H1 (cell line): Measurements from ENCODE around the gene FGF12. TPM values are rescaled to one million over a fixed set of nuclear protein-coding genes. Genes with fewer than 3 reads are reported as not detected.

Source experiments
- CTCF ChIA-PET: fragments of 300-600 bp; sonication (Branson Sonifier 250); formaldehyde crosslinking; loops from one replicate; lab custom pipeline; 2021; ENCODE audit not compliant: partially characterized antibody; lab: Charles Lee
- POLR2A ChIA-PET: fragments of 300-600 bp; sonication (Branson Sonifier 250); formaldehyde crosslinking; loops from one replicate; lab custom pipeline; 2021; ENCODE audit warnings: inconsistent platforms; ENCODE audit not compliant: partially characterized antibody; lab: Charles Lee
- DNase-seq, 2 experiments: peaks; one replicate each; pipeline versions ENCODE4 v3.0.0 to v3.0.0-alpha.2; 2010 to 2022; ENCODE audit warnings: low spot score in 2 of 2, low read depth in 1 of 2, mixed read lengths in 1 of 2
- FAIRE-seq: peaks from 2 replicates; lab custom pipeline; 2011; peaks lifted over from hg19 to GRCh38; lab: Jason Lieb, UNC
- H2AFZ ChIP-seq: 2 replicates; pipeline ENCODE4 v1.8.1; 2012; ENCODE audit warnings: low read length, inconsistent platforms
- H2AK5ac ChIP-seq: 2 replicates; pipeline ENCODE4 v1.6.1; 2013; ENCODE audit warnings: low read depth, low read length
- H2BK120ac ChIP-seq: replicated peaks from 2 replicates; pipeline ENCODE3; 2013; ENCODE audit warnings: low read depth, low read length, inconsistent platforms
- H2BK12ac ChIP-seq: 2 replicates; pipeline ENCODE4 v1.6.1; 2013; ENCODE audit warnings: low read depth, low read length
- H2BK15ac ChIP-seq: 2 replicates; pipeline ENCODE4 v1.6.1; 2013; ENCODE audit warnings: low read length
- H2BK20ac ChIP-seq: 2 replicates; pipeline ENCODE4 v1.6.1; 2013; ENCODE audit warnings: low read length
- H2BK5ac ChIP-seq: 2 replicates; pipeline ENCODE4 v1.6.1; 2013; ENCODE audit warnings: low read depth, low read length
- H3K14ac ChIP-seq: 2 replicates; pipeline ENCODE4 v1.6.1; 2013; ENCODE audit warnings: inconsistent platforms; ENCODE audit not compliant: insufficient read length
- H3K18ac ChIP-seq: 2 replicates; pipeline ENCODE4 v1.6.1; 2013; ENCODE audit warnings: low read length; ENCODE audit errors: extremely low read depth
- H3K23ac ChIP-seq: 2 replicates; pipeline ENCODE4 v1.6.1; 2013; ENCODE audit warnings: inconsistent platforms; ENCODE audit not compliant: insufficient read length
- H3K23me2 ChIP-seq: 2 replicates; pipeline ENCODE4 v1.6.1; 2013; ENCODE audit warnings: low read depth, low read length
- H3K27ac ChIP-seq: 2 replicates; pipeline ENCODE4 v1.6.1; 2011; ENCODE audit warnings: low read depth, low read length, inconsistent platforms
- H3K27me3 ChIP-seq, 4 experiments: replicated peaks in 1 of 4; 1 replicate in 1 of 4; 2 replicates in 3 of 4; pipeline versions ENCODE4 v1.6.1 to v1.8.1; 2011 to 2013; ENCODE audit warnings: low read length in 3 of 4, mild to moderate bottlenecking in 3 of 4, inconsistent platforms in 2 of 4, mixed read lengths in 2 of 4, moderate library complexity in 1 of 4; ENCODE audit not compliant: control insufficient read depth in 3 of 4, insufficient read depth in 3 of 4; ENCODE audit errors: extremely low read depth in 1 of 4
- H3K36me3 ChIP-seq, 4 experiments: 2 replicates each; pipeline versions ENCODE4 v1.6.1 to v1.8.1; 2011 to 2013; ENCODE audit warnings: mild to moderate bottlenecking in 4 of 4, low read length in 3 of 4, moderate library complexity in 2 of 4, control low read depth in 1 of 4, inconsistent platforms in 1 of 4; ENCODE audit not compliant: insufficient read depth in 4 of 4, control insufficient read depth in 2 of 4
- H3K4ac ChIP-seq: replicated peaks from 2 replicates; pipeline ENCODE3; 2013; ENCODE audit warnings: low read length, low read depth, mixed read lengths, inconsistent platforms; ENCODE audit not compliant: insufficient read length
- H3K4me1 ChIP-seq, 4 experiments: replicated peaks in 1 of 4; 1 replicate in 1 of 4; 2 replicates in 3 of 4; pipeline versions ENCODE4 v1.6.1 to v1.8.1; 2011 to 2013; ENCODE audit warnings: low read length in 3 of 4, inconsistent platforms in 2 of 4, mixed read lengths in 1 of 4; ENCODE audit not compliant: insufficient read depth in 4 of 4, control insufficient read depth in 3 of 4
- H3K4me2 ChIP-seq, 2 experiments: 2 replicates each; pipeline versions ENCODE4 v1.6.1 to v1.8.1; 2011 to 2013; ENCODE audit warnings: low read depth in 2 of 2, low read length in 2 of 2, control low read depth in 1 of 2, inconsistent platforms in 1 of 2, mild to moderate bottlenecking in 1 of 2; ENCODE audit not compliant: insufficient read depth in 1 of 2
- H3K4me3 ChIP-seq, 4 experiments: fragments of 200-600, 300-600 bp in 1 of 4; sonication (generic), shearing (Covaris generic), sonication (Bioruptor Twin) in 1 of 4; 2 replicates each; pipeline versions ENCODE4 v1.5.1 to v1.8.1; 2011 to 2016; ENCODE audit warnings: low read length in 4 of 4, low read depth in 3 of 4, control low read depth in 2 of 4, inconsistent platforms in 2 of 4, mild to moderate bottlenecking in 2 of 4, mixed read lengths in 1 of 4, moderate library complexity in 1 of 4; ENCODE audit not compliant: insufficient read depth in 2 of 4; ENCODE audit errors: extremely low read depth in 1 of 4
- H3K56ac ChIP-seq: replicated peaks from 2 replicates; pipeline ENCODE3; 2013; ENCODE audit warnings: low read depth, mild to moderate bottlenecking, mixed read lengths, low read length, inconsistent platforms; ENCODE audit not compliant: insufficient read length
- H3K79me1 ChIP-seq: 2 replicates; pipeline ENCODE4 v1.6.1; 2013; ENCODE audit warnings: low read depth, low read length, control low read depth
- H3K79me2 ChIP-seq, 2 experiments: 2 replicates each; pipeline versions ENCODE4 v1.6.1 to v1.8.1; 2012 to 2013; ENCODE audit warnings: low read length in 2 of 2, mild to moderate bottlenecking in 2 of 2, inconsistent platforms in 1 of 2; ENCODE audit not compliant: insufficient read depth in 2 of 2, control insufficient read depth in 1 of 2
- H3K9ac ChIP-seq, 4 experiments: replicated peaks in 1 of 4; 1 replicate in 1 of 4; 2 replicates in 3 of 4; pipeline versions ENCODE4 v1.6.1 to v1.8.1; 2011 to 2013; ENCODE audit warnings: low read depth in 3 of 4, low read length in 3 of 4, control low read depth in 2 of 4, mild to moderate bottlenecking in 2 of 4, moderate library complexity in 2 of 4, inconsistent platforms in 1 of 4; ENCODE audit errors: extremely low read depth in 1 of 4
- H3K9me3 ChIP-seq, 2 experiments: 2 replicates each; pipeline versions ENCODE4 v1.6.1 to v1.8.1; 2012 to 2013; ENCODE audit warnings: mild to moderate bottlenecking in 2 of 2, moderate library complexity in 2 of 2, control low read depth in 1 of 2, inconsistent platforms in 1 of 2, low read depth in 1 of 2, low read length in 1 of 2, mixed read lengths in 1 of 2; ENCODE audit not compliant: insufficient read depth in 2 of 2
- H4K20me1 ChIP-seq, 2 experiments: replicated peaks in 1 of 2; 2 replicates each; pipeline versions ENCODE3 to v1.8.1; 2011 to 2013; ENCODE audit warnings: inconsistent platforms in 2 of 2, low read length in 2 of 2, mild to moderate bottlenecking in 1 of 2; ENCODE audit not compliant: insufficient read depth in 2 of 2, control insufficient read depth in 1 of 2
- H4K5ac ChIP-seq: 2 replicates; pipeline ENCODE4 v1.6.1; 2013; ENCODE audit warnings: low read length, low read depth, mixed read lengths, inconsistent platforms; ENCODE audit not compliant: insufficient read length
- H4K8ac ChIP-seq: 2 replicates; pipeline ENCODE4 v1.8.0; 2013; ENCODE audit warnings: mild to moderate bottlenecking, moderate library complexity, low read length, inconsistent platforms; ENCODE audit not compliant: insufficient read depth; ENCODE audit errors: extremely low read depth
- H4K91ac ChIP-seq: replicated peaks from 2 replicates; pipeline ENCODE3; 2013; ENCODE audit warnings: low read length, mixed read lengths, inconsistent platforms; ENCODE audit not compliant: insufficient read length
- BCL11A ChIP-seq, 2 experiments: IDR thresholded peaks; one replicate each; pipeline ENCODE4 v1.6.1; 2011; ENCODE audit warnings: low read depth in 2 of 2, low read length in 2 of 2, mild to moderate bottlenecking in 2 of 2
- EGR1 ChIP-seq: IDR thresholded peaks from 2 replicates; pipeline ENCODE4 v1.6.1; 2011; ENCODE audit warnings: low read depth, low read length, borderline replicate concordance
- EP300 ChIP-seq, 2 experiments: IDR thresholded peaks; 1 replicate in 1 of 2; 2 replicates in 1 of 2; pipeline ENCODE4 v1.6.1; 2011 to 2012; ENCODE audit warnings: low read depth in 2 of 2, low read length in 2 of 2, mild to moderate bottlenecking in 2 of 2, borderline replicate concordance in 1 of 2, inconsistent platforms in 1 of 2, moderate library complexity in 1 of 2
- EZH2 ChIP-seq: fragments of 200-600 bp; sonication (generic); IDR thresholded peaks from 2 replicates; pipeline ENCODE4 v1.7.1; 2012; ENCODE audit warnings: low read depth, mild to moderate bottlenecking, moderate library complexity, low read length, inconsistent platforms; ENCODE audit not compliant: severe bottlenecking
- POU5F1 ChIP-seq: IDR thresholded peaks from 2 replicates; pipeline ENCODE4 v1.6.1; 2011; ENCODE audit warnings: low read depth, mild to moderate bottlenecking, low read length, moderate library complexity
- WGBS, 2 experiments: shearing (Covaris generic) in 1 of 2; methylation state at CpG; one replicate each; pipeline versions ENCODE4 v1.1.6 to v1.1.7; 2013 to 2015; ENCODE audit warnings: low lambda C conversion rate in 2 of 2, mixed read lengths in 2 of 2, inconsistent platforms in 1 of 2, low coverage in 1 of 2, missing lambda C conversion rate in 1 of 2; ENCODE audit not compliant: insufficient replicate concordance in 2 of 2, insufficient coverage in 1 of 2, insufficient read length in 1 of 2; ENCODE audit errors: extremely low coverage in 1 of 2, missing lambda C conversion rate in 1 of 2; 5-methylcytosine and 5-hydroxymethylcytosine counted together
- polyA plus RNA-seq, 7 experiments: library from polyadenylated mRNA; depleted of rRNA in 3 of 7; stranded (reverse) in 5 of 7; unstranded in 2 of 7; fragments of >200 nt in 5 of 7; fragments of 200-250 nt in 2 of 7; gene quantifications; 1 replicate in 5 of 7; 2 replicates in 1 of 7; 4 replicates in 1 of 7; pipeline versions ENCODE4 v1.2.1 to v1.2.3, GENCODE V29; 2011 to 2013; ENCODE audit warnings: missing spikeins in 2 of 7, mixed read lengths in 2 of 7
- total RNA-seq: library from RNA; stranded (reverse); fragmentation: NEBNext Ultra II Directional; extraction: Animal tissue kit (Norgen Biotek cat#: 25700); gene quantifications from 2 replicates; pipeline ENCODE4 v1.2.1, GENCODE V29; 2021

Gene FGF12
- total and polyA plus RNA-seq, 2 of the 8 experiments (the other 6 are each of a cell fraction or from before 2014, with no cell fraction given): 4.1 to 16.6 TPM

GRCh38 chr3:192494174-192494573, 233.2 kb downstream of the FGF12 start:
- H3K14ac ChIP-seq: no peak overlapping the region
- POLR2A ChIA-PET: no interaction called here
- FAIRE-seq: no peak

More at GRCh38 chr3:192494174-192494573, 233.2 kb downstream of the FGF12 start:
- Histone ChIP-seq H3K9ac (no peak overlapping the region), H3K79me2 (no peaks in the 10 kb centered on the region), H2BK15ac (no peak overlapping the region), H2AFZ (no peak overlapping the region), H4K5ac (no peak overlapping the region)
- 95% methylated on average over 1 of the region's 1 CpG; no CpG with 5 or more reads in 1 of the 2 experiments for WGBS, 2 experiments
- CTCF ChIA-PET: interaction anchor here (1.6 kb wide), 1 partner anchor 31 kb away, joined by 4 read pairs; no protein-coding TSS in a partner anchor
- TF ChIP-seq EZH2: no peak
- TF ChIP-seq POU5F1: no peak
- no peak for TF ChIP-seq EGR1
- TF ChIP-seq EP300 (IDR thresholded peaks at IDR 0.05; ENCODE audit: borderline replicate concordance in 1 of 2, low read depth in 2 of 2, low read length in 2 of 2): no peak
- no peak for TF ChIP-seq BCL11A (IDR thresholded peaks at IDR 0.05; ENCODE audit: low read depth in 2 of 2, low read length in 2 of 2)
- TF ChIP-seq, all 59 proteins: peak for 0
- Histone ChIP-seq H3K4ac (no peak overlapping the region), H3K18ac (no peak overlapping the region), H4K8ac (no peak overlapping the region), H2BK12ac (no peak overlapping the region), H3K36me3 (no peaks in the 10 kb centered on the region), H4K91ac (no peak overlapping the region), H3K27ac (no peak overlapping the region), H2BK20ac (no peak overlapping the region), H4K20me1 (no peaks in the 10 kb centered on the region), H3K23me2 (no peaks in the 10 kb centered on the region), H3K56ac (no peak overlapping the region), H2BK120ac (no peak overlapping the region), H3K4me2 (no peak overlapping the region), H3K4me1 (no peaks in the 10 kb centered on the region), H2AK5ac (no peak overlapping the region), H3K23ac (no peak overlapping the region), H3K9me3 (no peaks in the 10 kb centered on the region), H2BK5ac (no peak overlapping the region), H3K27me3 (no peaks in the 10 kb centered on the region; a peak in 1 of 7 replicates), H3K4me3 (no peak overlapping the region), H3K79me1 (no peaks in the 10 kb centered on the region)
- DNase-seq: no peak
